HG03139 (cell line): Measurements from ENCODE around the gene HES2.
"Not testable (repeated sequence)": the region's sequence is repeated elsewhere in the genome, so short reads cannot be mapped to it uniquely, and the experiment has no call there.

Experiments used
- ATAC-seq: cut with Tn5 transposase; IDR thresholded peaks from one replicate; pipeline ENCODE4 v1.9.1; 2021; ENCODE audit not compliant: unreplicated experiment

The HES2 gene

GRCh38 chr1:6454856-6455751 lies 35.4 kb upstream of the HES2 start:
- ATAC-seq = no peak

- ATAC-seq = not testable (repeated sequence)
Measured at GRCh38 chr1:6453895-6454855, 34.5 kb upstream of the HES2 start.

- no peak for ATAC-seq
Measured at GRCh38 chr1:6450943-6451373, 31.2 kb upstream of the HES2 start.

- ATAC-seq = not testable (repeated sequence)
Measured at GRCh38 chr1:6450486-6450885, 30.8 kb upstream of the HES2 start.

- ATAC-seq = no peak
Measured at GRCh38 chr1:6450005-6450450, 30.3 kb upstream of the HES2 start.

- ATAC-seq = no peak
Measured at GRCh38 chr1:6448749-6449631, 29.3 kb upstream of the HES2 start.

GRCh38 chr1:6447818-6448748 lies 28.4 kb upstream of the HES2 start:
- ATAC-seq = no peak

GRCh38 chr1:6447016-6447817 lies 27.5 kb upstream of the HES2 start:
- no peak for ATAC-seq

- no peak for ATAC-seq
Measured at GRCh38 chr1:6446665-6447015, 26.9 kb upstream of the HES2 start.

GRCh38 chr1:6445929-6446328 lies 26.2 kb upstream of the HES2 start:
- not testable (repeated sequence) for ATAC-seq

GRCh38 chr1:6445062-6445763 lies 25.5 kb upstream of the HES2 start:
- ATAC-seq = no peak

GRCh38 chr1:6444377-6444776 lies 24.7 kb upstream of the HES2 start:
- no peak for ATAC-seq

GRCh38 chr1:6443339-6444115 lies 23.8 kb upstream of the HES2 start:
- no peak for ATAC-seq

GRCh38 chr1:6441586-6441985 lies 21.9 kb upstream of the HES2 start:
- no peak for ATAC-seq

- no peak for ATAC-seq
Measured at GRCh38 chr1:6440198-6441126, 20.7 kb upstream of the HES2 start.

- no peak for ATAC-seq
Measured at GRCh38 chr1:6438047-6438525, 18.4 kb upstream of the HES2 start.
